Heart left ventricle (tissue), 16 donors: ENCODE data around the gene SUSD6. TPM values are rescaled to one million over a fixed set of nuclear protein-coding genes. Genes with fewer than 3 reads are reported as not detected.
A peak's percentile ranks its signal among the peaks of the same experiment; 100 is the strongest.
"Not testable (repeated sequence)": the region's sequence is repeated elsewhere in the genome, so short reads cannot be mapped to it uniquely, and the experiment has no call there.

Source experiments
- ATAC-seq, 4 donors: fragments of 200-7000 bp; cut with Tn5 transposase; one replicate each; pipeline ENCODE4 v1.9.1; 2020 to 2022; ENCODE audit warnings: moderate library complexity in 4 of 4, mild to moderate bottlenecking in 3 of 4, moderate number of reproducible peaks in 1 of 4
- DNase-seq, 5 donors: peaks; one replicate each; pipeline ENCODE4 v3.0.0-alpha.2; 2020
- H3K27ac ChIP-seq, 12 donors: fragments of 200-600 bp; sonication (generic) in 4 of 12; one replicate each; pipeline versions ENCODE4 v1.5.0 to v1.8.0; 2016 to 2022; ENCODE audit warnings: mild to moderate bottlenecking in 2 of 12
- H3K27me3 ChIP-seq, 9 donors: fragments of 200-600 bp; sonication (generic) in 2 of 9; one replicate each; pipeline versions ENCODE4 v1.5.1 to v1.8.0; 2016 to 2022; ENCODE audit warnings: mild to moderate bottlenecking in 3 of 9
- H3K36me3 ChIP-seq, 9 donors: fragments of 200-600 bp; sonication (generic) in 2 of 9; one replicate each; pipeline versions ENCODE4 v1.5.0 to v1.8.0; 2018 to 2022; ENCODE audit warnings: mild to moderate bottlenecking in 2 of 9
- H3K4me1 ChIP-seq, 12 donors: fragments of 200-600 bp; sonication (generic) in 4 of 12; one replicate each; pipeline versions ENCODE4 v1.5.0 to v1.8.0; 2016 to 2022; ENCODE audit warnings: mild to moderate bottlenecking in 3 of 12
- H3K4me3 ChIP-seq, 12 donors: fragments of 200-600 bp; sonication (generic) in 4 of 12; one replicate each; pipeline versions ENCODE4 v1.5.0 to v1.8.0; 2017 to 2022; ENCODE audit warnings: mild to moderate bottlenecking in 9 of 12, moderate library complexity in 4 of 12
- H3K9me3 ChIP-seq, 12 donors: fragments of 200-600 bp; sonication (generic) in 4 of 12; one replicate each; pipeline versions ENCODE4 v1.5.0 to v1.8.0; 2016 to 2022; ENCODE audit warnings: mild to moderate bottlenecking in 1 of 12
- POLR2A ChIP-seq, 2 donors: fragments of 450-650 bp; IDR thresholded peaks; one replicate each; pipeline ENCODE4 v1.6.1; 2017; ENCODE audit warnings: antibody characterized with exemption in 2 of 2, mild to moderate bottlenecking in 2 of 2, moderate library complexity in 2 of 2
- WGBS, 4 donors: extraction: QIAGEN DNeasy Blood & Tissue Kit in 2 of 4; methylation state at CpG; one replicate each; pipeline versions ENCODE4 v1.1.5 to v1.1.7; 2013 to 2018; 5-methylcytosine and 5-hydroxymethylcytosine counted together
- intact Hi-C, 10 donors: fragments of 100-400 bp; cut with DNase I; formaldehyde crosslinking; loops; one replicate each; pipeline versions ENCODE4 v1.11.1 to v1.14.2; 2022
- polyA plus RNA-seq, 2 donors: library from polyadenylated mRNA; stranded (reverse); fragments of 200-250 nt; gene quantifications; one replicate each; pipeline ENCODE4 v1.2.3, GENCODE V29; 2013
- total RNA-seq, 9 donors: library from RNA; depleted of rRNA in 2 of 9; stranded (reverse); fragments of >200 nt in 2 of 9; fragmentation: NEBNext Ultra II Directional in 3 of 9; extraction: Animal tissue kit (Norgen Biotek cat#: 25700) in 3 of 9; gene quantifications; one replicate each; pipeline versions ENCODE4 v1.1.0 to v1.2.4, GENCODE V29; 2016 to 2023
- TF ChIP-seq, protein P1 (sequence below), 12 donors: fragments of 200-600 bp; sonication (generic) in 4 of 12; IDR thresholded peaks; one replicate each; pipeline versions ENCODE4 v1.5.0 to v1.8.0; 2018 to 2022; ENCODE audit warnings: antibody characterized with exemption in 12 of 12, mild to moderate bottlenecking in 5 of 12
- donor health status: ischemic (EF 13 %, LVEDD 7.1; RV severe dilation, severe dysfunction).
- donor health status: healthy with polysubstance abuse.
- donor health status: DM: no; HTN: yes; CAD: no.
- donor health status: DM: no; HTN: no; CAD: no.
- donor health status: ischemic (EF 25% LVEDD 6.9; RV normal size, moderate dysfunction).
- donor health status: ischemic (EF 25% LVEDD 5.7; RV mildly dilated, moderate dysfunction).
- donor health status: healthy.
- donor health status: DM: yes; HTN: yes; CAD: no.
- donor health status: ischemic (EF 35%, LVEDD 5.7; RV mildly dilated, moderate dysfunction).
- donor health status: nonischemic (EF 11% LVEDD 7.7; RV severe dilation, severe dysfunction).
- donor health status: DM: yes; HTN: yes; CAD: no.
- donor health status: PGD.
- donor health status: ischemic (EF 29% LVEDD 5.4; RV normal size, mild dysfunction).
- donor health status: nonischemic (EF 23%, LVEDD 6.1; RV moderate dilation, normal function).

The SUSD6 gene
- total and polyA plus RNA-seq, 11 donors, result 5.8 to 49.2 (median 24.5) TPM

- Histone ChIP-seq H3K27ac (peak overlapping the region in 8 of 12 donors; percentile 20 to 89 (median 72)), H3K27me3 (no peaks in the 10 kb centered on the region), H3K4me3 (no peak overlapping the region), H3K36me3 (peaks cover 0 to 50% (median 21%) of the 10 kb centered on the region in 9 donors), H3K9me3 (no peaks in the 10 kb centered on the region), H3K4me1 (peaks cover 15 to 99% (median 57%) of the 10 kb centered on the region in 12 donors)
- DNase-seq, result no peak
- intact Hi-C loops, result loop anchor here in 6 of 10 donors (5.0 to 10.0 kb wide), 4 partner anchors 42 to 102 kb away; partner anchors contain the start of gene SUSD6 (in 1 of the 6)
- 77 to 89% (median 80%) methylated on average over 9 of the region's 9 CpGs for WGBS, 4 donors
- ATAC-seq, result no peak
- TF ChIP-seq, protein P1, sequence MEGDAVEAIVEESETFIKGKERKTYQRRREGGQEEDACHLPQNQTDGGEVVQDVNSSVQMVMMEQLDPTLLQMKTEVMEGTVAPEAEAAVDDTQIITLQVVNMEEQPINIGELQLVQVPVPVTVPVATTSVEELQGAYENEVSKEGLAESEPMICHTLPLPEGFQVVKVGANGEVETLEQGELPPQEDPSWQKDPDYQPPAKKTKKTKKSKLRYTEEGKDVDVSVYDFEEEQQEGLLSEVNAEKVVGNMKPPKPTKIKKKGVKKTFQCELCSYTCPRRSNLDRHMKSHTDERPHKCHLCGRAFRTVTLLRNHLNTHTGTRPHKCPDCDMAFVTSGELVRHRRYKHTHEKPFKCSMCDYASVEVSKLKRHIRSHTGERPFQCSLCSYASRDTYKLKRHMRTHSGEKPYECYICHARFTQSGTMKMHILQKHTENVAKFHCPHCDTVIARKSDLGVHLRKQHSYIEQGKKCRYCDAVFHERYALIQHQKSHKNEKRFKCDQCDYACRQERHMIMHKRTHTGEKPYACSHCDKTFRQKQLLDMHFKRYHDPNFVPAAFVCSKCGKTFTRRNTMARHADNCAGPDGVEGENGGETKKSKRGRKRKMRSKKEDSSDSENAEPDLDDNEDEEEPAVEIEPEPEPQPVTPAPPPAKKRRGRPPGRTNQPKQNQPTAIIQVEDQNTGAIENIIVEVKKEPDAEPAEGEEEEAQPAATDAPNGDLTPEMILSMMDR (IDR thresholded peaks at IDR 0.05), result no peak
- TF ChIP-seq POLR2A (IDR thresholded peaks at IDR 0.05), result no peak
Observed at GRCh38 chr14:69713993-69714679, 102.7 kb downstream of the SUSD6 start.

GRCh38 chr14:69715725-69716477 lies 104.5 kb downstream of the SUSD6 start:
- H3K4me1 ChIP-seq, result peaks cover 22 to 99% (median 67%) of the 10 kb centered on the region in 12 donors
- intact Hi-C loops, result loop anchor here in 5 of 10 donors (2.0 to 10.0 kb wide), 4 partner anchors 34 to 104 kb away; partner anchors contain the start of gene SUSD6 (in 2 of the 5)

GRCh38 chr14:69716478-69717187 lies 105.2 kb downstream of the SUSD6 start:
- peaks cover 20 to 95% (median 61%) of the 10 kb centered on the region in 12 donors for H3K4me1 ChIP-seq
- no peak for DNase-seq
- no peaks in the 10 kb centered on the region for H3K9me3 ChIP-seq
- no peak overlapping the region for H3K4me3 ChIP-seq
- peak in 3 of 4 donors; percentile 4 to 30 (median 10) for ATAC-seq
- intact Hi-C loops, result loop anchor here in 5 of 10 donors (2.0 to 10.0 kb wide), 4 partner anchors 34 to 104 kb away; partner anchors contain the start of gene SUSD6 (in 2 of the 5)
- no peak for TF ChIP-seq POLR2A (IDR thresholded peaks at IDR 0.05)
- TF ChIP-seq, protein P1 (IDR thresholded peaks at IDR 0.05), result no peak
- H3K27me3 ChIP-seq, result no peaks in the 10 kb centered on the region
- peak overlapping the region in 9 of 12 donors; percentile 33 to 89 (median 52) for H3K27ac ChIP-seq
- H3K36me3 ChIP-seq, result peaks cover 0 to 25% (median 2%) of the 10 kb centered on the region in 9 donors
- WGBS, 4 donors, result 55 to 69% (median 67%) methylated on average over 5 of the region's 5 CpGs

More at GRCh38 chr14:69715725-69716477, 104.5 kb downstream of the SUSD6 start:
- ATAC-seq (peak; percentile 33 to 70 (median 61)), DNase-seq (peak in 4 of 5 donors; percentile 77 to 86 (median 80))
- Histone ChIP-seq H3K27me3 (no peaks in the 10 kb centered on the region), H3K36me3 (peaks cover 0 to 33% (median 5%) of the 10 kb centered on the region in 9 donors), H3K9me3 (no peaks in the 10 kb centered on the region), H3K4me3 (no peak overlapping the region), H3K27ac (peak overlapping the region in 9 of 12 donors; percentile 4 to 89 (median 52))
- 57 to 60% (median 58%) methylated on average over 13 of the region's 13 CpGs for WGBS, 4 donors
- TF ChIP-seq POLR2A (IDR thresholded peaks at IDR 0.05), result no peak
- TF ChIP-seq, protein P1 (IDR thresholded peaks at IDR 0.05), result no peak

DNA sequence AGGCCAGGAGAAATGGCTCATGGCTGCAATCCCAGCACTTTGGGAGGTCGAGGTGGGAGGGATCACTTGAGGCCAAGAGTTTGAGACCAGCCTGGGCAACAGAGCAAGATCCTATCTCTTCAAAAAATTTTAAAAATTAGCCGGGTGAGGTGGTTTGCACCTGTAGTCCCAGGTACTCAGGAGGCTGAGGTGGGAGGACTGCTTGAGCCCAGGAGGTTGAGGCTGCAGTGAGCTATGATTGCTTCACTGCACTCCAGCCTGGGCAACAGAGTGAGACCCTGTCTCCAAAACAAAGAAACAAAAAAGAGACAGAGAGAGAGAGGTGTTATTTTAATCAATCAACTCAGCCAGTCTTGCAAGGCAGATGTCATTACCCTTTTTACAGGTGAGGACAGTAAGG lies 107.2 kb downstream of the SUSD6 start:
- Histone ChIP-seq H3K4me1 (peaks cover 10 to 75% (median 41%) of the 10 kb centered on the region in 12 donors), H3K27ac (peak overlapping the region in 5 of 12 donors; percentile 64 to 88 (median 75))
- not testable (repeated sequence) for H3K27me3 ChIP-seq, DNase-seq, H3K36me3 ChIP-seq, ATAC-seq, H3K4me3 ChIP-seq, H3K9me3 ChIP-seq
- 82 to 93% (median 89%) methylated on average over 2 of the region's 2 CpGs for WGBS, 4 donors
- intact Hi-C loops, result loop anchor here in 5 of 10 donors (2.0 to 10.0 kb wide), 4 partner anchors 36 to 108 kb away; partner anchors contain the start of gene SUSD6 (in 3 of the 5)
